Neuron (in vitro differentiated cells): ENCODE measurements around the gene TTC28.
"Not testable (repeated sequence)": the region's sequence is repeated elsewhere in the genome, so short reads cannot be mapped to it uniquely, and the experiment has no call there.

Experiments used
- H2AFZ ChIP-seq: one replicate; pipeline ENCODE4 v1.6.1; 2013; ENCODE audit warnings: low read depth, mild to moderate bottlenecking, inconsistent platforms, low read length, moderate library complexity
- H3K27me3 ChIP-seq: one replicate; pipeline ENCODE4 v1.6.1; 2013; ENCODE audit warnings: low read length; ENCODE audit not compliant: insufficient read depth
- H3K36me3 ChIP-seq: one replicate; pipeline ENCODE4 v1.6.1; 2013; ENCODE audit warnings: low read length; ENCODE audit not compliant: insufficient read depth
- H3K4me1 ChIP-seq: one replicate; pipeline ENCODE4 v1.6.1; 2013; ENCODE audit warnings: low read length; ENCODE audit not compliant: insufficient read depth
- H3K4me3 ChIP-seq: 2 replicates; pipeline ENCODE4 v1.5.1; 2013; ENCODE audit warnings: mild to moderate bottlenecking, low read length, moderate library complexity
- H3K9me3 ChIP-seq: one replicate; pipeline ENCODE4 v1.6.1; 2013; ENCODE audit warnings: low read length

TTC28 gene

GRCh38 chr22:28172892-28173670 is 506.6 kb downstream of the TTC28 start:
- H3K4me3 ChIP-seq, result no peak overlapping the region
- peaks cover 2% of the 10 kb centered on the region for H3K9me3 ChIP-seq
- no peaks in the 10 kb centered on the region for H3K36me3 ChIP-seq
- no peak overlapping the region for H2AFZ ChIP-seq
- no peaks in the 10 kb centered on the region for H3K27me3 ChIP-seq
- H3K4me1 ChIP-seq, result peaks cover 15% of the 10 kb centered on the region

- H3K9me3 ChIP-seq, result peaks cover 2% of the 10 kb centered on the region
- no peak overlapping the region for H2AFZ ChIP-seq
- no peak overlapping the region for H3K4me3 ChIP-seq
- no peaks in the 10 kb centered on the region for H3K27me3 ChIP-seq
- peaks cover 15% of the 10 kb centered on the region for H3K4me1 ChIP-seq
- no peaks in the 10 kb centered on the region for H3K36me3 ChIP-seq
Measured at GRCh38 chr22:28171712-28172111, 507.9 kb downstream of the TTC28 start.

- Histone ChIP-seq H3K4me3 (no peak overlapping the region), H3K36me3 (no peaks in the 10 kb centered on the region), H3K9me3 (peaks cover 2% of the 10 kb centered on the region), H2AFZ (no peak overlapping the region), H3K4me1 (peaks cover 15% of the 10 kb centered on the region), H3K27me3 (no peaks in the 10 kb centered on the region)
Measured at GRCh38 chr22:28171115-28171514, 508.5 kb downstream of the TTC28 start.

GRCh38 chr22:28169314-28169713 is 510.3 kb downstream of the TTC28 start:
- not testable (repeated sequence) for H3K27me3 ChIP-seq, H3K4me3 ChIP-seq, H2AFZ ChIP-seq, H3K36me3 ChIP-seq, H3K9me3 ChIP-seq
- peaks cover 15% of the 10 kb centered on the region for H3K4me1 ChIP-seq

- no peaks in the 10 kb centered on the region for H3K27me3 ChIP-seq
- no peak overlapping the region for H2AFZ ChIP-seq
- peaks cover 12% of the 10 kb centered on the region for H3K9me3 ChIP-seq
- no peaks in the 10 kb centered on the region for H3K4me1 ChIP-seq
- H3K4me3 ChIP-seq, result no peak overlapping the region
- H3K36me3 ChIP-seq, result no peaks in the 10 kb centered on the region
Measured at GRCh38 chr22:28155808-28156207, 523.8 kb downstream of the TTC28 start.

GRCh38 chr22:28154861-28155260 is 524.8 kb downstream of the TTC28 start:
- Histone ChIP-seq H3K4me1 (no peaks in the 10 kb centered on the region), H3K27me3 (no peaks in the 10 kb centered on the region), H3K4me3 (no peak overlapping the region), H3K36me3 (no peaks in the 10 kb centered on the region), H2AFZ (no peak overlapping the region), H3K9me3 (peaks cover 12% of the 10 kb centered on the region)

- no peak overlapping the region for H3K4me3 ChIP-seq
- H3K27me3 ChIP-seq, result no peaks in the 10 kb centered on the region
- peaks cover 18% of the 10 kb centered on the region for H3K4me1 ChIP-seq
- no peaks in the 10 kb centered on the region for H3K36me3 ChIP-seq
- no peak overlapping the region for H2AFZ ChIP-seq
- peaks cover 8% of the 10 kb centered on the region for H3K9me3 ChIP-seq
Measured at GRCh38 chr22:28151151-28151816, 528.4 kb downstream of the TTC28 start.

- Histone ChIP-seq H3K9me3 (peaks cover 2% of the 10 kb centered on the region), H3K4me1 (peaks cover 28% of the 10 kb centered on the region), H3K36me3 (no peaks in the 10 kb centered on the region), H2AFZ (no peak overlapping the region), H3K4me3 (no peak overlapping the region), H3K27me3 (no peaks in the 10 kb centered on the region)
Measured at GRCh38 chr22:28148816-28149465, 530.7 kb downstream of the TTC28 start.

GRCh38 chr22:28147401-28147800 is 532.2 kb downstream of the TTC28 start:
- H3K4me1 ChIP-seq, result peaks cover 42% of the 10 kb centered on the region
- no peak overlapping the region for H3K4me3 ChIP-seq
- H3K27me3 ChIP-seq, result no peaks in the 10 kb centered on the region
- no peaks in the 10 kb centered on the region for H3K36me3 ChIP-seq
- no peaks in the 10 kb centered on the region for H3K9me3 ChIP-seq
- H2AFZ ChIP-seq, result no peak overlapping the region

- H3K9me3 ChIP-seq, result no peaks in the 10 kb centered on the region
- H3K4me3 ChIP-seq, result no peak overlapping the region
- no peak overlapping the region for H2AFZ ChIP-seq
- H3K4me1 ChIP-seq, result peaks cover 49% of the 10 kb centered on the region
- H3K36me3 ChIP-seq, result no peaks in the 10 kb centered on the region
- H3K27me3 ChIP-seq, result no peaks in the 10 kb centered on the region
Measured at GRCh38 chr22:28146401-28147314, 533.0 kb downstream of the TTC28 start.

GRCh38 chr22:28143961-28144745 is 535.5 kb downstream of the TTC28 start:
- Histone ChIP-seq H3K4me1 (peaks cover 61% of the 10 kb centered on the region), H3K9me3 (no peaks in the 10 kb centered on the region), H3K4me3 (no peak overlapping the region), H3K27me3 (no peaks in the 10 kb centered on the region), H3K36me3 (no peaks in the 10 kb centered on the region), H2AFZ (no peak overlapping the region)

GRCh38 chr22:28143241-28143865 is 536.3 kb downstream of the TTC28 start:
- Histone ChIP-seq H3K27me3 (no peaks in the 10 kb centered on the region), H2AFZ (no peak overlapping the region), H3K9me3 (no peaks in the 10 kb centered on the region), H3K4me3 (no peak overlapping the region), H3K4me1 (peaks cover 61% of the 10 kb centered on the region), H3K36me3 (no peaks in the 10 kb centered on the region)
